ENCODE measurements around the gene ADAMTS19.
A peak's percentile ranks its signal among the peaks of the same experiment; 100 is the strongest.

ADAMTS19 gene

DNA sequence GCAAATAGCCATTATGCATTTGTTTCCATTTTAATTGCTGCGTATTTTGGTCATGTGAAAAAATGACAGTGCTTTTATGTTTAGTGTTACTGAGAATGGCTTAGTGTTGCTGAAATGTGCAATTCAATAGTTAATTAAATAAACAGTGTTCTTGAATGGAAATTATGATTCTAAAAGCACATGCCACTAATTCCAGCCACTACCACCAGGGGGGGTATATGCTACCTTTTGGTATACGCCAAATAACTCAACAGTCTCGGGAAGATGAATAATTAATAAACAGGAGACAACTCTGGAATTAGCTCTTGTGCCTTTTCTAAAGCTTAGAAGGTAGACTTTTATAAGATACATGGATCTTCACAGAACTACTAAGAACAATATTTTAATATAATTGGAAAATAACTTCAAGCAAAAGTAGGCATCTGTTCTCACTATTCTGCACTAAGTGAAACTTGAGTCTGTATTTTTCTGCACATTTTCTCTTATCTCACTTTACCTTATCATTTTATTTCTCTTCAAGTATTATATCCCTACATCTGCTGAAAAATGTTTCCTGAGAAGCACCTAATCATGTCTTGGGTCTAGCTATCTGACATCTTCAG lies 204.3 kb downstream of the ADAMTS19 start:
- H3K27ac ChIP-seq, result no peak overlapping the region
- DNase-seq (ENCODE audit: low read depth, low spot score), result no peak

DNA sequence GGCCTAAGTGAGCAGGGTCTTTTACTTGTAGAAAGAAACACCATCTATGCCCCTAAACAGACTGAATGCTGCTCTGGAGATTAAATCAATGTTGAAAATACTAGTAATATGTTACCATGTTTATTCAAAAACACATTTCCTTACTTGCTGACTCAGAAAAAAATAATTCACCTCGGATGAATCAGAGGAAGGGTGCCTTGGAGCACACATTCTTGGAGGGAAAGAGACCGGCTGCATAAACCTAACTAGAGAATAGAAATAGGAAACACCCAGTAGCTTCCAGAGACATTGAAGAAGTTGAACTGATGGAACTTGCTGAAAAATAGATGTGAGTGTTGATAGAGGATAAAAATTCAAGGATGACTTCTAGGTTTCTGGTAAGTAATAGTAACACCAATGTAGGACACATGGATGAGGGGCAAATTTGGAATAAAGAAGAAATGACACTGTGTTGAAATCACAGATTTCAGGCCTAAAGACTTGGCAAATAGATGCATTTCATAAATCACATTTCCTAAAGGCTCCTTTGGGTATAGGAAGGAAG lies 210.9 kb downstream of the ADAMTS19 start:
- no peak for DNase-seq (ENCODE audit: low read depth, low spot score)
- H3K27ac ChIP-seq, result peak overlapping the region; percentile 26

DNA sequence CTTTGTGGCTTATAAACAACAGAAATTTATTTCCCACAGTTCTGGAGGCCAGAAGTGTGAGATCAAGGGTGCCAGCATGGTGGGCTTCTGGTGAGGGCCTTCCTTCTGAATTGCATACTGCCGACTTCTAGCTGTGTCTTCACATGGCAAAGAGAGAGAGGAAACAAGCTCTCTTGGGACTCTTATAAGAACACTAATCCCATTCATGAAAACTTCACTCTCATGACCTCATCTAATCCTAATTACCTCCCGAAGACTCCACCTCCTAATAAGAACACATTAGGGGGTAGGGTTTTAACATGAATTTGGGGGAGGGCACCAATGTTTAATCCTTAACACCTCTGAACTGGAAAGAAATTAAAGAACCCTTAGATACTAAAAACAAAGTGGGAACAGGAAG lies 211.9 kb downstream of the ADAMTS19 start:
- DNase-seq (ENCODE audit: low read depth, low spot score), result no peak

DNA sequence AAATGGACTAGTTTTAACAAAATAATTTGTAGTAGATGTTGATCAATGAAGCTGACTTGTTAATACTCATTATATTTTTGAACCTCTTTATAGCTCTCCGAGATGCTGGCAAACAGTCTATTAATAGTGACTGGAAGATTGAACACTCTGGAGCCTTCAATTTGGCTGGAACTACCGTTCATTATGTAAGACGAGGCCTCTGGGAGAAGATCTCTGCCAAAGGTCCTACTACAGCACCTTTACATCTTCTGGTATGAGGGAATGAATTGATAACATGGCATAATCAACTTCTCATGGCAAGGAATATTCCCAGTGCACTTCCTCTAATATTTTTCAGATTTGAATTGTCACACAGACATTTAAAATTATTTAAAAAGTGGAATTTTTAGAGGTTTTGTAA lies 219.6 kb downstream of the ADAMTS19 start:
- no peak for DNase-seq (ENCODE audit: low read depth, low spot score)

More for the DNA sequence above, 211.9 kb downstream of the ADAMTS19 start:
- H3K27ac ChIP-seq, result no peak overlapping the region

DNA sequence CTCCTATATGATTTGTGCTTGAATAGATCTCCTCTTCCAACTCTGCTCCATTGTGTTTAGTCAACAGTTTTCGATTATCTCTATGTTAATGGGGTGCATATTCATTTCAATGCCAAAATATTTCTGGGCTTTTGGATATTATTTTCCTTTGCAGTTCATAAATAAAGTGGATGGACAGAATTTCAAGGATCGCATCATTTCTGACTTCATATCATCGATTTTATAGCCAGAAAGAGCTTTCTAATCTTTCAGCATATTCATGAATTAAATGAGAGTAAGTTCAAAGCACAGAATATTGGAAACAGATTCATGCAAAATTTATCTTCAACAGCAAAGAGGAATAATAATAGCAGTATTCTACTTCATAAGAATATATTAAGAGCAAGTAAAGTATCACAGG lies 227.8 kb downstream of the ADAMTS19 start:
- H3K27ac ChIP-seq, result no peak overlapping the region
- no peak for DNase-seq (ENCODE audit: low read depth, low spot score)

More for the DNA sequence above, 219.6 kb downstream of the ADAMTS19 start:
- no peak overlapping the region for H3K27ac ChIP-seq

DNA sequence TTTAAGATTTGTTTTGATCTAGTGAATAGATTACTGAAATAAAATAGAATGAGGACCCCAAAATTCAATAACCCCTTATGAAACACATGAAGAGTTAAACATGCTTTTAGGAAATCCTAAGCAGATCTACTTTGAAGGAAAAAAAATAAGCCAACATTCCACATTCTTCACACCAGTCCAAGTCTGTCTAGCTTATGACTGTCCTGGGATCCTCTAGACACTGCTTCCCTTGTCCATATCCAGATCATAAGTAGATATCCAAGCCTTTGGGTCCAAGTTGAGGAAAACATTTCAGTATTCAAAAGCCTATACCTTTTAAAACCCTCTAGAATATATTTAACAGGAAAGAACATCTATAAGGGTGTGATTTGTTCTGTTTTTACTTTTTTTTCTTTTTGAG lies 228.9 kb downstream of the ADAMTS19 start:
- DNase-seq (ENCODE audit: low read depth, low spot score), result no peak
- H3K27ac ChIP-seq, result no peak overlapping the region

DNA sequence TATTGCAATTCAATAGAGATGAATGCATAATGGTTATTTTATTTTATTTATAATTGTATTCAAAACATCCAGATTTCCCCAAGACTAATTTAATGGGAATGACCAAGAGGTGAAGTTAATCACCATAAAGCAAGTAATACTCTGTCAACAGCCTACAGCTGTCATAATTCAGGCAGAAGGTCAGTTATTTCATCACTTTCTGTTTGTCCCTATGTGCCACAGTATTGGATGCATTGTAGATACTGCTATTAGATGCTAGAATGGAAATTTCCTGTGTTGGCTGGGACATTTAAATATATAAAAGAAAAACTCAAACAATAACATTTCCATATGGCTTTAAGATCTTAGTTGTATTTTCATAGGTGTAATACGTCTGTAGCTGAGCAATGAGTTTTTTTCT lies 231.1 kb downstream of the ADAMTS19 start:
- H3K27ac ChIP-seq, result no peak overlapping the region
- DNase-seq (ENCODE audit: low read depth, low spot score), result no peak

DNA sequence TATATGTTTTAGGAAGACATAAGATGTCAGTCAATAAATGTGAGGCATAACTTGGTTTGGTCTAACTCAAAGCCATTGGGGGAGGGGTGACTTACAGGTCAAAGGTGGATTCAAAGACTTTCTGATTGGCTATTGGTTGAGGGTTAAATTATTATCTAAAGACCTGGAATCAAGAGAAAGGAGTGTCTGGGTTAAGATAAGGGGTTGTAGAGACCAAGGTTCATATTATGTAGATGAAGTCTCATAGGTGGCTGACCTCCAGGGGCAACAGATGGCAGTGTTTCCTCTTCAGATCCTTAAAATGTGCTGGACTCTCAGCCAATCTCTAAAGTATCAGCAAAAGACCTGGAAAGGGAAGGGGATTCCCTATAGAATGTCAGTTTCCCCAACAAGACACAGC lies 236.5 kb downstream of the ADAMTS19 start:
- no peak for DNase-seq (ENCODE audit: low read depth, low spot score)
- H3K27ac ChIP-seq, result no peak overlapping the region

DNA sequence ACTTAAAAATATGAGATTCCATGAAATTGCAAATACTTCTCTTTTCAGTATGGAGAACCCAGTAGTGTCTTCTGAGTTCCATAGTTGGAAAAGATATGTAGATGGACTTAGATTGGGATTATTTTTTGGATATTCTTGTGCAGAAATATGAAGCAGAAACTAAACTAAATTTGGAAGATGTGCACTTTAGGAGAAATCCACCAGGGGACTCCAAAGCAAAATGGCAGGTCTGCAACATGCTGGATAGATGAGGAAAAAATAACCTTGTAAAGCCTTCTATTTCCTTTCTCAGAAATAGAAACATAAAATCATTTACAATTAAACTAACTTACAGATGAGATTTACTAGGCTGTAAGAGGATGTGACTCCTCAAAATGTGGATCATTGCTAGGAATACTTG lies 238.6 kb downstream of the ADAMTS19 start:
- DNase-seq (ENCODE audit: low read depth, low spot score), result no peak
- H3K27ac ChIP-seq, result no peak overlapping the region

DNA sequence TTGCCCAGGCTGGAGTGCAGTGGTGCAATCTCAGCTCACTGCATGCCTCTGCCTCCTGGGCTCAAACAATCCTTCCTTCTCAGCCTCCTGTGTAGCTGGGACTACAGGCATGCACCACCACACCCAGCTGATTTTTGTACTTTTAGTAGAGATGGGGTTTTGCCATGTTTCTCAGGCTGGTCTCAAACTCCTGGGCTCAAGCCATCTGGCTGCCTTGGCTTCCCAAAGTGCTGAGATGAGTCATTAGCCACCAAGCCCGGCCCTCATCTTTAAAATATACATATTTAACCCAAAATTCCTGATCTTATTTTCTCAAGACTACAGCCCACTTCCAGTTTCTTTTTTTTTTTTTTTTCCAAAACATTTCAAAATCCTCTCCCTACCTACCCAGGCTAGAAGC lies 256.1 kb downstream of the ADAMTS19 start:
- no peak overlapping the region for H3K27ac ChIP-seq
- no peak for DNase-seq (ENCODE audit: low read depth, low spot score)

DNA sequence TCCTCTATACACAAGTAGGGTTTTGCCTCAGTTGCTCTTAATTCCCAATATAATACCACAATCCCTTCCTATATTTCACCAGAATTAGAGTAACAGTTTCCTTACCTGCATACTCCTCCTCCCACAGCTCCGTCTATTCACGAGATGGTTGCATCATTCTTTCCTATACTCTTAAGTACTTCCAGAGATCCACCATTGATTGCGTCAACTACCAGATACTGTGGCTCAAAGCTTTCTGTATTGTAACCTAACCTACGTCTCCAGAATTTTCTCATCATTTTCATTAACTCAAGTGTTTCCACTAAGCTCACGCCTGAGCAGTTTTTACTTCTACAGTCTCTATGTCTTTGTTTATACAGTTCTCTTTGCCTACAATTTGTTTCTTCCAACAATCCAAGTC lies 256.6 kb downstream of the ADAMTS19 start:
- no peak overlapping the region for H3K27ac ChIP-seq
- DNase-seq (ENCODE audit: low read depth, low spot score), result no peak

DNA sequence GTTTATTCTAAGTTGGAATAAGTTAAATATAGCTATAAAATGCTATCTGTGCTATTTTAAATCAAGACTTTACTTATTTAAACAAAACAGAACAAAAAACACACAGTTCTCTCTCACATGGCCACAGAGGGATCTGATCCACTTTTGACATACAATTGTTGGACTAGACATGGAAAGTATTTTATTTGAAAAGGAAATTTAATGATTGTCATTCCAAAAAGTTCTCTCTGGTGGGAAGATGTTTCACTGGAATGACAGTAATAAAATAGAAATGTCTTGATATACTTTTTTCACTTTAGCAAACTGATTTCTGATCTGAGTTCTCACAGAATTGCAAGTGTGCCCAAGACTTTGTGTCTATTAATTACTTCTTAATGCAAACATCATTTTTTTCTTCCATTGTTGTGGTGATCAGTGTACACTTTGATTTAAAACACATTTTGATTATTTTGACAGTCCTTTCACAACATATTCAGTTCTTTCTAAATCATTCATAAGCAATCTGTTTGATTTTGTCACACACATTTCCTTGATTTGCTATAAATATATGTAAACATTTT lies 257.7 kb downstream of the ADAMTS19 start:
- H3K27ac ChIP-seq, result no peak overlapping the region
- DNase-seq (ENCODE audit: low read depth, low spot score), result no peak

DNA sequence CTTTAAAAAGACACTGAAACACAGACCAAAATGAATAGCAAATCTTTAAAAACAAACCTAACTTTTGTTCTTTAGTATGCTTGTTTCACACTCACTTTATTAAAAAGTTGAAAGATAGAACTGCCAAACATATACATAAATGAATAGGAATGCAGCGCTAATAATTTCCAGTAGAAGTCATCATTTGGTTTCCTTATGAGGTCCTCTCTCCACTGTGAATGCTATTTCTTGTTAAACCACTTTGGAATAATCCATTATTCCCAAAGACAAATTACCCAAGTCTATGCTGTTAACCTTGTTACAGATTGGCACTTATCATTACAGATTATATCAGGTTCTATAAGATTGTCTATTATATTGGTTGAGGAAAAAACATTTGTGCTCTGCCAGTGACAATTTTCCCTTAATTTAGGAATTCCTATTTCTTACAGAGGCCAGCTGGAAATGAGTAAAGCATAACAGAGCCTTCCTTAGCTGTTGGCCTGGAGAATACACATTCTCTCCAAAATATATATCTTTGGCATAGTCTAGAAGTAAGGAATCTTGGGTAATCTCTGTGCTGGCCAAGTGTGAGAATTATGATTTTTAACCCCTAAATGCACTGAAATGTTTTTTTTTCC lies 258.5 kb downstream of the ADAMTS19 start:
- no peak for DNase-seq (ENCODE audit: low read depth, low spot score)

DNA sequence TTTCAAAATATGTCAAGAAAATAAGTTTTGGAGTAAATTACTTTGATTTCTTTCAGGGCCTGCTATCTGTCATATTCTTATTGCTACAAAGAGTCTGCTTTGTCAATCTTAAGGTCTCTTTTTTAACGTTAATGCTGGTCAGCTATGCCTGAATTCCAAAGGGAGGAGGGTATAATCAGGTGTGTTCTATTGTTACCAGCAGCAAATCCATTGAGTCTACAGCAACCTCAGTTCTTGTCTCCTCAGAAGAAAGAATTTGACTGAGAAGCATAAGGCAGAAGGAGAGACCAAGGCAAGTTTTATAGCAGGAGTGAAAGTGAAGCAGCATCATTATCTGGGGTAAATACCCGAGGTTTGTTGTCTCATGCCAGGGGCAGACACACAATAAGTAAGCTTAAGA lies 264.1 kb downstream of the ADAMTS19 start:
- H3K27ac ChIP-seq, result no peak overlapping the region

More for the DNA sequence above, 258.5 kb downstream of the ADAMTS19 start:
- H3K27ac ChIP-seq, result no peak overlapping the region

DNA sequence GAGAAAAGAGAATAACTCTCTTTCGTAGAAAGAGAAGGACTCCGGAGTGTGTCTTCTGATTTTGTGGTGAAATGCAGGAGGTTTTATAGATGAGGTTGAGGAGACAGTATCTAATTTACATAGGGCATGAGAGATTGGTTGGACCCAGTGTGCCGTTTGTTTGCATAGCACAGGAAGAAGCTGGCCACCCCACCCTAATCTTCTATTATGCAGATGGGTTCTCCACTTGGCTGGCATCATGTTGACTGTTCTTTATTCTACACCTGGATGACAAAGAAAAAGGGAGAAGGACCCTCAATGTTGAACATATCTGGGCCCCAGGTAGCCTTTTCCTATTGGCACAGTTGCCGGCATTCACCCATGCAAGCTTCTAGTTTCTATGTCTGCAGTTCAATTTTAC lies 264.5 kb downstream of the ADAMTS19 start:
- H3K27ac ChIP-seq, result no peak overlapping the region
- no peak for DNase-seq (ENCODE audit: low read depth, low spot score)

More for the DNA sequence above, 264.1 kb downstream of the ADAMTS19 start:
- DNase-seq (ENCODE audit: low read depth, low spot score), result no peak

DNA sequence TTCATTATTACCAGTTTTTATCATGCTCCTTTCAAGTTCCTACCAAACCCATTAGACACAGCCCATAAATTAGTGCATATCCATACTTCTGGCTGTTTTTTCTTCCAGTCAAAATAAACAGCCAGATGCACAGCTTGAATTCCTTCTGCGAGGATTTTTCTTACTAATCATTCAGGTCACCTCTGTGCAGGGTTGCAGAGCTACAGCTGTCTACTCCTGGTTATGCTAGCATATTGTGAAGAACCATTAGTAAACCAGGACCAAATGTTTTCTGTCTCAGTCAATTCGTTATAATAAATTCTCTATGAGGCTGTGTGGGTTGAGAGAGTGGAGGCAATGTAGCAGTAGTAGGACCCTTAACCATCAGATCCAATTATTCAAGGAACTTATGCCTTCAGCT lies 279.7 kb downstream of the ADAMTS19 start:
- no peak overlapping the region for H3K27ac ChIP-seq
- no peak for DNase-seq (ENCODE audit: low read depth, low spot score)

DNA sequence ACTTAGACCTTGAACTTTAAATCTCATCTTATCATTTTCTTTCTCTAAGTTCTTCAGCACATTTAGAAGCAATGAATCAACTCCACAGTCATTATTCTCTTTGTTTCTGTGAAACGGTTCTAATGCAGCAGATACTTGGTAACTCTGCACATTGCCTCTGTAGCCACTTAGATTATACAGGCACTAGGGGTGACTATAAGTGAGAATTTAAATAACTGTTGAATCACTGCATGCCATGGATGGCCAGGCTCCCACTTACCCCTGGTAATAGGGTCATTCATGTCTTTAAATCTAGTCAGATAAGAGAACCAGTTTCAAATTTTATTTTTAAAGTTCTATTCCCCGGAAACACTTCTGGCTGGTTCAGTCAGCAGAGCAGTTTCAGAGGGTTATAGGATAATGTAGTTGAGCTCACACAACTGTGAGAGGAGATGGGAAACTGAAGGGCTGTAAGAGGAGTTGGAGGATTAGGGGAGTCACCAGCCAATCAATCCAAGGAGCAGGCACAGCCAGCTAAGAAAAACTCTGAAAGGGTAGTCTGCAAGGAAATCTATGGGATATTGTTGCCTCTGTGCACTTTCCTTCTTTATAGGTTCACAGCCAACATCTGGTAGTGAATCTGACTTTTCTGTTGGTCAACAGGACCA lies 283.6 kb downstream of the ADAMTS19 start:
- DNase-seq (ENCODE audit: low read depth, low spot score), result no peak
- no peak overlapping the region for H3K27ac ChIP-seq

DNA sequence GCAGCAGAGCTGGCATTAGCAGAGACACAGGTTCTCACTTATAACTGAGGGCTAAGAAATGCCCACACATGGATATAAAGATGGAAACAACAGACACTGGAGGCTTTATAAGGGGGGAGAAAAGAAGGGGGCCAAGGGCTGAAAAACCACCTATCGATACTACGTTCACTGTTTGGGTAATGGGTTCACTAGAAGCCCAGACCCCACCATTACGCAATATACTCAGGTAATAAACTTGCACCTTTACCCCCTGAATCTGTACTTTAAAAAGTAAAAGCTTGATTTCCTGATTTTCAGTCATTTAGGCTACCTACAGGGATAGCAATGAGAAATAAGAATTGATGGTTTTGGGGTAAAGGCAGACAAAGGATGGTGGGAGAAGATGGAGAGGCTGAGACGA lies 285.9 kb downstream of the ADAMTS19 start:
- DNase-seq (ENCODE audit: low read depth, low spot score), result no peak
- no peak overlapping the region for H3K27ac ChIP-seq

DNA sequence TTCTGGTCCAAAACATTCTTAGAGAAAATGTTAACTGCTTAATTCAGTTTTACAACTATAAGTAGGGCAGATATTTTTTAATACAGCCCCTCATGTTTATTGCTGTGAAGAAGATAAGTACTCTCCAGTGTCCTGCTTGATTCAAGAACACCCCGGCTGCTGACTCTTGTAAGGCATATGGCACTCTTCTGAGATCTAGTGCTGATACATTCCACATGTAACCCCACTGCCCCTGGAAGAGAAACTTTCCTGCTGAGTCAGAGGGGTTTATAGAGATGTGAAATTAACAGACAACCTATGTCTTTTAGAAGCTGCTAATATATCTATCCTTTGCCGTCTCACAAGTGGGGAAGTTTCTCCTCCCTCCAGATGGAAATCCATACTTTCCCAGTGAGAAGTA lies 286.8 kb downstream of the ADAMTS19 start:
- no peak overlapping the region for H3K27ac ChIP-seq
- no peak for DNase-seq (ENCODE audit: low read depth, low spot score)

DNA sequence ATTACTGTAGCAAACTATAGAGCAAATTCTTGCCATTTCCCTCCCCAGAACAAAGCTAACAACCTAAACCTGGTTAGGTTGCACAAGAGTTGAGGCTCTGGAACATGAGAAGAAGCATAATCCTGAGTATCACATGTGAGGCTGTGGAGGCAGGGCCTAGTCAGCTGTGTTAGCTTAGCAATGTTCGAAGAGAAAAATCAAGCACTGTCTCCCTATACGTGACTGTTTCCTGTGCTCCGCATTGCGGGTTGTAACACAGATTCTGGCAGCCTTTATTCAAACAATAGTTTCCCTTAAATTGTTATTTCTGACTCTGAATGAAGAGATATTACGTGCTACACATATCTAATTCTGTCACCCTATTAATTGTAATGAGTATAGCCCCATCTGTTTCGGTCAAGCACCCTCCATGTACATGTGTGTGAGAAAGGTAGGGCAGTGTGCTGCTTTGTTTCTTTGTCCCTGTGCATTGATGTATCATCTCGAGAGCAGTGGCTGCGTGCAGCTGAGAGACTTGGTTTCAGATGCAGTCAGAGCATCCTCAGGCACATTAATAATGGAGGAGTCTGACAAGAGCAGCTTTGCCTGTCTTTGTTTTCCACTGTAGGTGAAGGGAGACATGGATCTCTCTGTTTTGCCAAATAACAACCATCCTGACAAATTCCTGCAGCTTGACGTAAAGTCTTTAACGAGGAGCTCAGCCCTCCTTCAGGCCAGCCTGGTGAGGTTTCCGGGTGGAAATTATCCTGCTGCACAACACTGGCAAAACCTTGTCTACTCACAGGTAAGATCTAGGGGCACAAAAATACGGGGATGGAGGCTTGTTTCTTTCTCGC lies 287.7 kb downstream of the ADAMTS19 start, which contains the start of gene MINAR2:
Gene MINAR2, plus strand, starts transcription at position 523 of the 836 bp plus-strand sequence. Its CDS starts 97 bp downstream, at position 620.
- DNase-seq (ENCODE audit: low read depth, low spot score), result no peak
- H3K27ac ChIP-seq, result no peak within 1 kb of the TSS

Measured in epithelial cell of prostate (primary cell).